Measurements from ENCODE around the gene PLCG2.
"Not testable (repeated sequence)": the region's sequence is repeated elsewhere in the genome, so short reads cannot be mapped to it uniquely, and the experiment has no call there.

Gene PLCG2

GRCh38 chr16:81975637-81976036 is 196.5 kb downstream of the PLCG2 start:
- FAIRE-seq (no peak), DNase-seq (ENCODE audit: insufficient read length, low spot score) (no peak)

DNA sequence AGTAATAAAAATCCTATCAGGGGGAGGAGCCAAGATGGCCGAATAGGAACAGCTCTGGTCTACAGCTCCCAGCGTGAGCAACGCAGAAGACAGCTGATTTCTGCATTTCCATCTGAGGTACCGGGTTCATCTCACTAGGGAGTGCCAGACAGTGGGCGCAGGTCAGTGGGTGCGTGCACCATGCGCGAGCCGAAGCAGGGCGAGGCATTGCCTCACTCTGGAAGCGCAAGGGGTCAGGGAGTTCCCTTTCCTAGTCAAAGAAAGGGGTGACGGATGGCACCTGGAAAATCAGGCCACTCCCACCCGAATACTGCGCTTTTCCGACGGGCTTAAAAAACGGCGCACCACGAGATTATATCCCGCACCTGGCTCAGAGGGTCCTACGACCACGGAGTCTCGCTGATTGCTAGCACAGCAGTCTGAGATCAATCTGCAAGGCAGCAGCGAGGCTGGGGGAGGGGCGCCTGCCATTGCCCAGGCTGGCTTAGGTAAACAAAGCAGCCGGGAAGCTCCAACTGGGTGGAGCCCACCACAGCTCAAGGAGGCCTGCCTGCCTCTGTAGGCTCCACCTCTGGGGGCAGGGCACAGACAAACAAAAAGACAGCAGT is 198.3 kb downstream of the PLCG2 start:
- not testable (repeated sequence) for FAIRE-seq; DNase-seq (ENCODE audit: insufficient read length, low spot score)

DNA sequence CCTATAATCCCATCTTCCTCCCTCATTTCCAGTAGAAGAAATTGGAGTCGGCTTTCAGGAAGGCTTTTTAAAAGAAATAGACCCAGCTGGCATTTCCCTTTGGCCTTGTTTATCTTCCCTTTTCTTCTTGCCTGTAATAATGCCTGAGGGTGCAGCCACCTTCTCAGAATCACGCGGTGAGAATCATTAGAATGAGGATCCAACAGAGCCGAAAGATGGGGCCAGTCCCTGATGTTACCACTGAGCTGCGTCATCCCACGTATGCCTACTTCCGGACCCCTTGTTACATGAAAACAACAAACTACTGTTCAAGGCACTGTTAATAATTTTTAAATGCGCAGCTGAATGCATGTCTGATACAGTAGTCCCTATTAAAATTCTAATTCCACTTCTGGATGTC is 208.0 kb downstream of the PLCG2 start:
- FAIRE-seq (no peak), DNase-seq (ENCODE audit: insufficient read length, low spot score) (no peak)

GRCh38 chr16:81987706-81988105 is 208.6 kb downstream of the PLCG2 start:
- FAIRE-seq (no peak), DNase-seq (ENCODE audit: insufficient read length, low spot score) (no peak)

- DNase-seq (ENCODE audit: insufficient read length, low spot score) (no peak), FAIRE-seq (no peak)
Measured at GRCh38 chr16:81992859-81993258, 213.8 kb downstream of the PLCG2 start.

- FAIRE-seq (no peak), DNase-seq (ENCODE audit: insufficient read length, low spot score) (no peak)
Measured at GRCh38 chr16:81994485-81994884, 215.4 kb downstream of the PLCG2 start.

DNA sequence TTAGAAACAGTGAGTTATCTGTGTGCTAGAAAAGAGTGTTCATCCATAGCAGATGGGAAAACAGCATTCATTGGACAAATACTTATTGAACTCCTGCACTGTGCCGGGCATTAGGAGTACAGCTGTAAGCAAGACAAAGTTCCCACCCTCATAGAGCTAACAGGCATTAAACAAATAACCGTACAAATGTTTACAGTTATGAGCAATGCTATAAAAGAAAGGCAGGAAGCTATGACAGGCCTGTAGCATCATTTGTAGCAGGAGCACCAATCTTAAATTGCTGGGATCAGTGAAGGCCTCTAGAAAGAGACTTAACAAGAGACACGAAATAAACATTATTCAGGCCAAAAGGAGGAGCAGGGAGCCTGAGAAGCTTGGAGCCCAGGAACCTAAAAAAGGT is 216.6 kb downstream of the PLCG2 start:
- FAIRE-seq (no peak), DNase-seq (ENCODE audit: insufficient read length, low spot score) (no peak)

- DNase-seq (ENCODE audit: insufficient read length, low spot score) (peak; percentile 53), FAIRE-seq (peak; percentile 84)
Measured at GRCh38 chr16:81996664-81997509, 217.8 kb downstream of the PLCG2 start.

GRCh38 chr16:81997738-81998137 is 218.6 kb downstream of the PLCG2 start:
- DNase-seq (ENCODE audit: insufficient read length, low spot score) = peak; percentile 65
- FAIRE-seq = peak; percentile 89

GRCh38 chr16:82002831-82003230 is 223.7 kb downstream of the PLCG2 start:
- FAIRE-seq (no peak), DNase-seq (ENCODE audit: insufficient read length, low spot score) (no peak)

- peak; percentile 28 for FAIRE-seq
- DNase-seq (ENCODE audit: insufficient read length, low spot score) = no peak
Measured at GRCh38 chr16:82004601-82005000, 225.5 kb downstream of the PLCG2 start.

- no peak for FAIRE-seq
- no peak for DNase-seq (ENCODE audit: insufficient read length, low spot score)
Measured at GRCh38 chr16:82005027-82005830, 226.1 kb downstream of the PLCG2 start.

- DNase-seq (ENCODE audit: insufficient read length, low spot score) = no peak
- FAIRE-seq = no peak
Measured at GRCh38 chr16:82006036-82006435, 226.9 kb downstream of the PLCG2 start.

GRCh38 chr16:82007189-82007588 is 228.1 kb downstream of the PLCG2 start:
- FAIRE-seq (no peak), DNase-seq (ENCODE audit: insufficient read length, low spot score) (no peak)

GRCh38 chr16:82008957-82009592 is 230.0 kb downstream of the PLCG2 start:
- no peak for FAIRE-seq
- no peak for DNase-seq (ENCODE audit: insufficient read length, low spot score)

- not testable (repeated sequence) for DNase-seq (ENCODE audit: insufficient read length, low spot score); FAIRE-seq
Measured at GRCh38 chr16:82009789-82010188, 230.7 kb downstream of the PLCG2 start.

- DNase-seq (ENCODE audit: insufficient read length, low spot score) = no peak
- no peak for FAIRE-seq
Measured at GRCh38 chr16:82010649-82011048, 231.6 kb downstream of the PLCG2 start.

- FAIRE-seq = no peak
- DNase-seq (ENCODE audit: insufficient read length, low spot score) = no peak
Measured at GRCh38 chr16:82011199-82011641, 232.1 kb downstream of the PLCG2 start, which contains the start of gene SDR42E1. Gene SDR42E1 (minus strand): TSS chr16:82011470. CDS start chr16:82000858, 10,612 bp downstream.
